DOHH2 (cell line): ENCODE results near the gene RNF224.

Experiments used
- H3F3A ChIP-seq: fragments of 200-600 bp; sonication (generic), shearing (Covaris generic); 2 replicates; pipeline ENCODE4 v1.6.0; 2016; ENCODE audit warnings: antibody characterized with exemption, mild to moderate bottlenecking; ENCODE audit not compliant: control insufficient read depth, insufficient read depth
- H3K27ac ChIP-seq: fragments of 200-600 bp; sonication (generic); 2 replicates; pipeline ENCODE4 v1.5.1; 2014; ENCODE audit warnings: low read depth, mild to moderate bottlenecking, low read length, moderate library complexity
- H3K27me3 ChIP-seq: fragments of 200-600 bp; sonication (generic); 2 replicates; pipeline ENCODE4 v1.6.1; 2014; ENCODE audit warnings: mild to moderate bottlenecking, low read length, mixed read lengths; ENCODE audit not compliant: control insufficient read depth
- H3K36me3 ChIP-seq: fragments of 200-600 bp; sonication (generic); 2 replicates; pipeline ENCODE4 v1.6.1; 2014; ENCODE audit warnings: mild to moderate bottlenecking, low read length, moderate library complexity, mixed read lengths; ENCODE audit not compliant: control insufficient read depth
- H3K4me1 ChIP-seq: fragments of 200-600 bp; sonication (generic); 2 replicates; pipeline ENCODE4 v1.6.1; 2014; ENCODE audit warnings: mild to moderate bottlenecking, low read length, mixed read lengths; ENCODE audit not compliant: control insufficient read depth
- H3K4me2 ChIP-seq: fragments of 200-600 bp; sonication (generic); 2 replicates; pipeline ENCODE4 v1.6.0; 2014; ENCODE audit warnings: mild to moderate bottlenecking, low read length, moderate library complexity
- H3K4me3 ChIP-seq: fragments of 200-600 bp; sonication (generic); 2 replicates; pipeline ENCODE4 v1.5.1; 2014; ENCODE audit warnings: mild to moderate bottlenecking, low read length, mixed read lengths
- H3K79me2 ChIP-seq: fragments of 200-600 bp; sonication (generic); 2 replicates; pipeline ENCODE4 v1.6.1; 2014; ENCODE audit warnings: mild to moderate bottlenecking, low read length, mixed read lengths; ENCODE audit not compliant: control insufficient read depth
- H3K9me2 ChIP-seq: fragments of 200-600 bp; sonication (generic); replicated peaks from 2 replicates; pipeline ENCODE4 v1.6.1; 2014; ENCODE audit warnings: mild to moderate bottlenecking, low read length, mixed read lengths; ENCODE audit not compliant: control insufficient read depth
- H3K9me3 ChIP-seq: fragments of 200-600 bp; sonication (generic); 2 replicates; pipeline ENCODE4 v1.6.1; 2014; ENCODE audit warnings: antibody characterized with exemption, low read length, mixed read lengths; ENCODE audit not compliant: control insufficient read depth, insufficient read depth
- H4K20me1 ChIP-seq: fragments of 200-600 bp; sonication (generic); 2 replicates; pipeline ENCODE4 v1.6.0; 2014; ENCODE audit warnings: low read depth, mild to moderate bottlenecking, antibody characterized with exemption, low read length, moderate library complexity; ENCODE audit not compliant: control insufficient read depth, insufficient read depth
- CTCF ChIP-seq: fragments of 200-600 bp; sonication (generic); IDR thresholded peaks from one replicate; pipeline ENCODE4 v1.5.1; 2014; ENCODE audit warnings: antibody characterized with exemption, mild to moderate bottlenecking, low read depth, low read length; ENCODE audit not compliant: poor library complexity, severe bottlenecking
- EZH2phosphoT487 ChIP-seq: fragments of 200-600 bp; sonication (generic); IDR thresholded peaks from 2 replicates; pipeline ENCODE4 v1.6.1; 2017; ENCODE audit warnings: borderline replicate concordance, mild to moderate bottlenecking, antibody characterized with exemption, low read length, moderate library complexity, mixed read lengths

Gene RNF224

GRCh38 chr9:137218754-137219271 lies 8.5 kb upstream of the RNF224 start:
- H4K20me1 ChIP-seq: no peaks in the 10 kb centered on the region
- no peak overlapping the region for H3K27ac ChIP-seq
- no peaks in the 10 kb centered on the region for H3K9me3 ChIP-seq
- H3K79me2 ChIP-seq: peaks cover 2% of the 10 kb centered on the region
- H3K9me2 ChIP-seq: no peaks in the 10 kb centered on the region
- no peak overlapping the region for H3K4me3 ChIP-seq
- H3K4me2 ChIP-seq: no peak overlapping the region
- no peaks in the 10 kb centered on the region; the same call in 1 of the 2 replicates for H3F3A ChIP-seq
- H3K27me3 ChIP-seq: no peaks in the 10 kb centered on the region
- H3K4me1 ChIP-seq: peaks cover 10% of the 10 kb centered on the region
- TF ChIP-seq EZH2phosphoT487 (no peak), CTCF (no peak)
- H3K36me3 ChIP-seq: peaks cover 25% of the 10 kb centered on the region

- Histone ChIP-seq H3K36me3 (peaks cover 18% of the 10 kb centered on the region), H3K79me2 (peaks cover 5% of the 10 kb centered on the region), H3F3A (peaks cover 6% of the 10 kb centered on the region), H3K9me3 (no peaks in the 10 kb centered on the region), H3K27me3 (no peaks in the 10 kb centered on the region), H4K20me1 (no peaks in the 10 kb centered on the region), H3K4me1 (peaks cover 20% of the 10 kb centered on the region), H3K9me2 (no peaks in the 10 kb centered on the region), H3K4me2 (no peak overlapping the region), H3K4me3 (no peak overlapping the region), H3K27ac (no peak overlapping the region)
- no peak for TF ChIP-seq CTCF
- TF ChIP-seq EZH2phosphoT487: no peak
Observed at GRCh38 chr9:137219757-137220316, 7.5 kb upstream of the RNF224 start.

GRCh38 chr9:137220317-137221094 lies 6.8 kb upstream of the RNF224 start:
- no peak overlapping the region for H3K4me3 ChIP-seq
- TF ChIP-seq EZH2phosphoT487 (no peak), CTCF (no peak)
- peaks cover 5% of the 10 kb centered on the region for H3K79me2 ChIP-seq
- no peaks in the 10 kb centered on the region for H3K27me3 ChIP-seq
- peaks cover 16% of the 10 kb centered on the region for H3K36me3 ChIP-seq
- peaks cover 6% of the 10 kb centered on the region for H3F3A ChIP-seq
- H3K4me2 ChIP-seq: no peak overlapping the region
- no peaks in the 10 kb centered on the region for H3K9me2 ChIP-seq
- no peak overlapping the region for H3K27ac ChIP-seq
- no peaks in the 10 kb centered on the region for H3K9me3 ChIP-seq
- H4K20me1 ChIP-seq: no peaks in the 10 kb centered on the region
- H3K4me1 ChIP-seq: peaks cover 27% of the 10 kb centered on the region
